Activated naive CD4-positive, alpha-beta T cell treated with anti-CD3 and anti-CD28 coated beads for 36 hours (primary cell): ENCODE data around the gene ARRDC3. TPM values are rescaled to one million over a fixed set of nuclear protein-coding genes. Genes with fewer than 3 reads are reported as not detected.
"Not testable (repeated sequence)": the region's sequence is repeated elsewhere in the genome, so short reads cannot be mapped to it uniquely, and the experiment has no call there.

Experiments used
- CTCF ChIA-PET: fragments of 350-600 bp; sonication (Branson Sonifier 250); formaldehyde crosslinking; loops from one replicate; lab custom pipeline; 2021; ENCODE audit warnings: antibody characterized with exemption; lab: Charles Lee
- DNase-seq: peaks from one replicate; pipeline ENCODE4 v3.0.0-alpha.2; 2020
- H3K27ac Mint-ChIP-seq: one replicate; pipeline ENCODE4 v1.8.0; 2021; ENCODE audit warnings: mild to moderate bottlenecking, mixed read lengths
- H3K27me3 Mint-ChIP-seq: one replicate; pipeline ENCODE4 v1.8.0; 2021; ENCODE audit warnings: low read depth, mixed read lengths
- H3K36me3 Mint-ChIP-seq: one replicate; pipeline ENCODE4 v1.8.0; 2021; ENCODE audit warnings: low read depth, mixed read lengths
- H3K4me1 Mint-ChIP-seq: one replicate; pipeline ENCODE4 v1.8.0; 2021; ENCODE audit warnings: low read depth, mixed read lengths
- H3K4me3 Mint-ChIP-seq: one replicate; pipeline ENCODE4 v1.8.0; 2021; ENCODE audit warnings: mild to moderate bottlenecking, moderate library complexity, mixed read lengths
- H3K9me3 Mint-ChIP-seq: one replicate; pipeline ENCODE4 v1.8.0; 2021; ENCODE audit warnings: mixed read lengths
- intact Hi-C: fragments of 100-400 bp; cut with micrococcal nuclease; formaldehyde crosslinking; loops from one replicate; pipeline ENCODE4 v1.15.1; 2023
- total RNA-seq, 2 experiments: library from RNA; stranded (reverse); gene quantifications; one replicate each; pipeline ENCODE4 v1.2.3, GENCODE V29; 2021

The ARRDC3 gene
- total RNA-seq, 2 experiments from 2014 or later: 12.8 to 13.8 TPM

DNA sequence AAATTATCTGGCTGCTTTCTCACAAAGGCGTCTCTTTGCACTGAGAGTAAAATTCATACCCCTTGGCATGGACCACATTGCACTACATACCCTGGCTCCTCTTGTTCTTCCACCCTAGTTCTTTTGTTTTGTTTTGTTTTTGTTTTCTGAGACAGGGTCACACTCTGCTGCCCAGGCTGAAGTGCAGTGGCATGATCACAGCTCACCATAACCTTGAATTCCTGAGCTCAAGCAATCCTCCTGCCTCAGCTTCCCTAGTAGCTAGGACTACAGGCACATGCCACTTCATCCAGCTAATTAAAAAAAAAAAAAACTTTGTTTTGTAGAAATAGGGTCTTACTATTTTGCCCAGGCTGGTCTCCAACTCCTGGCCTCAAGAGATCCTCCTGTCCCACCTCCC, 51.4 kb downstream of the ARRDC3 start:
- H3K36me3 Mint-ChIP-seq: no peaks in the 10 kb centered on the region
- intact Hi-C loops: loop anchor here (1.0 kb wide), 1 partner anchor 17 kb away; no protein-coding TSS in a partner anchor
- H3K4me1 Mint-ChIP-seq: peaks cover 15% of the 10 kb centered on the region
- DNase-seq: no peak
- H3K9me3 Mint-ChIP-seq: no peaks in the 10 kb centered on the region
- CTCF ChIA-PET: interaction anchor here (0.6 kb wide), 1 partner anchor 482 kb away, joined by 6 read pairs; no protein-coding TSS in a partner anchor
- H3K4me3 Mint-ChIP-seq: no peak overlapping the region
- no peaks in the 10 kb centered on the region for H3K27me3 Mint-ChIP-seq
- no peak overlapping the region for H3K27ac Mint-ChIP-seq

GRCh38 chr5:91329283-91329682, 53.8 kb downstream of the ARRDC3 start:
- Mint-ChIP-seq H3K36me3 (no peaks in the 10 kb centered on the region), H3K4me1 (peaks cover 15% of the 10 kb centered on the region), H3K4me3 (no peak overlapping the region), H3K27me3 (no peaks in the 10 kb centered on the region), H3K27ac (no peak overlapping the region), H3K9me3 (no peaks in the 10 kb centered on the region)
- DNase-seq: no peak
- CTCF ChIA-PET: interaction anchor here (0.7 to 2.3 kb wide), 2 partner anchors 45 to 56 kb away, joined by 5 to 7 read pairs; no protein-coding TSS in a partner anchor
- intact Hi-C loops: no loop called here

- intact Hi-C loops: no loop called here
- no peak for DNase-seq
These were observed 54.4 kb downstream of the ARRDC3 start for GRCh38 chr5:91328743-91329142.

GRCh38 chr5:91322981-91323380, 60.1 kb downstream of the ARRDC3 start:
- DNase-seq, CTCF ChIA-PET: not testable (repeated sequence)

More at GRCh38 chr5:91328743-91329142, 54.4 kb downstream of the ARRDC3 start:
- CTCF ChIA-PET: interaction anchor here (2.3 kb wide), 1 partner anchor 56 kb away, joined by 7 read pairs; no protein-coding TSS in a partner anchor
- Mint-ChIP-seq H3K27me3 (no peaks in the 10 kb centered on the region), H3K4me1 (peaks cover 15% of the 10 kb centered on the region), H3K36me3 (no peaks in the 10 kb centered on the region), H3K4me3 (no peak overlapping the region), H3K9me3 (no peaks in the 10 kb centered on the region), H3K27ac (no peak overlapping the region)

DNA sequence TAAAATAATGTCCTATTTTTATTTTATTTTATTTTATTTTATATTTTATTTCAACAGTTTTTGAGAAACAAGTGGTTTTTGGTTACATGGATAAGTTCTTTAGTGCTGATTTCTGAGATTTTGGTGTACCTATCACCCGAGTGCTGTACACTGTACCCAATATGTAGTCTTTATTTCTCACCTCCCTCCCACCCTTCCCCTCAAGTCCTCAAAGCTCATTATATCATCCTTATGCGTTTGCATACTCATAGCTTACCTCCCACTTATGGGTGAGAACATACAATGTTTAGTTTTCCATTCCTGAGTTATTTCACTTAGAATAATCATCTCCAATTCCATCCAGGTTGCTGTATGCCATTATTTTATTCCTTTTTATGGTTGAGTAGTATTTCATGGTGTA, 63.5 kb downstream of the ARRDC3 start:
- H3K27me3 Mint-ChIP-seq: no peaks in the 10 kb centered on the region
- H3K36me3 Mint-ChIP-seq: no peaks in the 10 kb centered on the region
- H3K27ac Mint-ChIP-seq: no peak overlapping the region
- no peak overlapping the region for H3K4me3 Mint-ChIP-seq
- no peak for DNase-seq
- H3K9me3 Mint-ChIP-seq: no peaks in the 10 kb centered on the region
- H3K4me1 Mint-ChIP-seq: peaks cover 12% of the 10 kb centered on the region
- CTCF ChIA-PET: interaction anchor here (1.0 kb wide), 1 partner anchor 21 kb away, joined by 3 read pairs; no protein-coding TSS in a partner anchor
- intact Hi-C loops: loop anchor here (10.0 kb wide), 1 partner anchor 845 kb away; the partner anchor contains the start of genes MBLAC2 and POLR3G

More at GRCh38 chr5:91322981-91323380, 60.1 kb downstream of the ARRDC3 start:
- H3K27ac Mint-ChIP-seq, H3K4me3 Mint-ChIP-seq, H3K4me1 Mint-ChIP-seq, intact Hi-C loops, H3K36me3 Mint-ChIP-seq, H3K27me3 Mint-ChIP-seq, H3K9me3 Mint-ChIP-seq: not testable (repeated sequence)

DNA sequence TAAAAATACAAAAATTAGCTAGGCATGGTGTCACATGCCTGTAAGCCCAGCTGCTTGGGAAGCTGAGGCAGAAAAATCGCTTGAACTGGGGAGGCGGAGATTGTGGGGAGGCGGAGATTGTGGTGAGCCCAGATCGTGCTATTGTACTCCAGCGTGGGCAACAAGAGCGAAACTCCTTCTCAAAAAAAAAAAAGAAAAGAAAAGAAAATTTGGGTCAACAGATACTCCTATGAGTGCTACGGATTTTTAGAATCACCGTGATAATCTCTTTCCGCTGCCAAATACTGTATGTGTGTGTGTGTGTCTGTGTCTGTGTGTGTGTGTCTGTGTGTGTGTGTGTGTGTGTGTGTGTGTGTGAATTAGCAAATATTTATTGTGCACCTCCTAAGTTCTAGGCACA, 64.4 kb downstream of the ARRDC3 start:
- intact Hi-C loops: loop anchor here (10.0 kb wide), 1 partner anchor 844 kb away; the partner anchor contains the start of genes MBLAC2 and POLR3G
- Mint-ChIP-seq H3K36me3 (no peaks in the 10 kb centered on the region), H3K9me3 (no peaks in the 10 kb centered on the region), H3K27me3 (no peaks in the 10 kb centered on the region), H3K27ac (no peak overlapping the region), H3K4me3 (no peak overlapping the region), H3K4me1 (peaks cover 21% of the 10 kb centered on the region)
- DNase-seq: peak; percentile 24
- CTCF ChIA-PET: no interaction called here
